Bladder microvascular endothelial cell (primary cell): ENCODE data around the gene CXCL12. TPM values are rescaled to one million over a fixed set of nuclear protein-coding genes. Genes with fewer than 3 reads are reported as not detected.

Experiments used
- total RNA-seq: library from RNA; depleted of rRNA; stranded (reverse); fragments of >200 nt; gene quantifications from 2 replicates; pipeline ENCODE4 v1.2.3, GENCODE V29; 2014

The CXCL12 gene
- total RNA-seq = 2.9 and 17.4 TPM in 2 replicates

GRCh38 chr10:44385026-44385695 lies at the start of gene CXCL12:
Gene CXCL12 (minus strand): TSS chr10:44385097. CDS start chr10:44385005, 92 bp downstream.

